Adrenal gland (tissue), 5 donors: ENCODE results near the gene DDX28.
A peak's percentile ranks its signal among the peaks of the same experiment; 100 is the strongest.

ENCODE experiments used
- CTCF ChIP-seq, 6 experiments: fragments of 450-650 bp in 4 of 6; fragments of 200-600 bp in 2 of 6; sonication (generic) in 1 of 6; IDR thresholded peaks; 1 replicate in 5 of 6; 2 replicates in 1 of 6; pipeline versions ENCODE4 v1.5.1 to v1.8.0; 2016 to 2021; ENCODE audit warnings: antibody characterized with exemption in 6 of 6, mild to moderate bottlenecking in 2 of 6, moderate library complexity in 1 of 6
- POLR2A ChIP-seq, 2 donors: fragments of 450-650 bp; IDR thresholded peaks; one replicate each; pipeline ENCODE4 v1.6.1; 2017; ENCODE audit warnings: antibody characterized with exemption in 2 of 2, mild to moderate bottlenecking in 2 of 2, moderate library complexity in 1 of 2
- donor health status: DM: no; HTN: no; CAD: no.

- TF ChIP-seq POLR2A (IDR thresholded peaks at IDR 0.05) (no peak), CTCF (IDR thresholded peaks at IDR 0.05) (peak; percentile 64 to 79 (median 76))
These were observed 41.8 kb upstream of the DDX28 start for GRCh38 chr16:68064791-68065365.
